ENCODE measurements around the gene MTHFD1.

GRCh38 chr14:64422756-64423155 is 34.6 kb downstream of the MTHFD1 start:
- TF ChIP-seq CTCF (optimal IDR thresholded peaks at IDR 0.05 in 1 of 3, IDR thresholded peaks at IDR 0.05 in 1 of 3, conservative IDR thresholded peaks at IDR 0.05 in 1 of 3; ENCODE audit: extremely low read depth in 1 of 3, insufficient read depth in 2 of 3, low read length in 3 of 3) (no peak), EZH2 (IDR thresholded peaks at IDR 0.05; ENCODE audit: low read length) (no peak)
